K562 (cell line): ENCODE results near the gene SOCS3. TPM values are rescaled to one million over a fixed set of nuclear protein-coding genes. Genes with fewer than 3 reads are reported as not detected.

ENCODE experiments used
- polyA plus RNA-seq, 8 experiments: library from polyadenylated mRNA; depleted of rRNA in 4 of 8; stranded (reverse) in 5 of 8; unstranded in 3 of 8; fragments of >200 nt; fragmentation: Nextera tagmentation in 2 of 8; fragmentation: Illumina TruSeq in 1 of 8; extraction: Ambion mirVana in 2 of 8; extraction: Trizol in 1 of 8; gene quantifications; 2 replicates each; pipeline versions ENCODE4 v1.2.1 to v1.2.3, GENCODE V29; 2011 to 2014; ENCODE audit warnings: inconsistent platforms in 1 of 8, missing spikeins in 1 of 8
- total RNA-seq, 7 experiments: library from RNA; depleted of rRNA in 6 of 7; stranded (reverse); fragments of >200 nt in 6 of 7; fragmentation: Illumina TruSeq in 2 of 7; extraction: Trizol in 2 of 7; gene quantifications; 2 replicates each; pipeline versions ENCODE4 v1.2.1 to v1.2.3, GENCODE V29; 2011 to 2021; ENCODE audit warnings: low replicate concordance in 1 of 7
- TF ChIP-seq, protein P1 (sequence below), 2 experiments: fragments of 450-650 bp in 1 of 2; sonication (generic) in 1 of 2; formaldehyde crosslinking in 1 of 2; IDR thresholded peaks; 2 replicates each; pipeline versions ENCODE4 v1.7.1 to v1.9.0; 2016 to 2022; ENCODE audit warnings: inconsistent platforms in 1 of 2, mild to moderate bottlenecking in 1 of 2, missing genetic modification reagents in 1 of 2
- TF ChIP-seq, protein P2 (sequence below): fragments of 250-450 bp; sonication (Bioruptor Pico); IDR thresholded peaks from 2 replicates; pipeline ENCODE4 v1.8.0; 2022; ENCODE audit warnings: inconsistent platforms, mild to moderate bottlenecking, moderate library complexity, borderline replicate concordance
- TF ChIP-seq, protein P3 (sequence below): fragments of 450-650 bp; IDR thresholded peaks from 2 replicates; pipeline ENCODE4 v1.6.1; 2016; ENCODE audit warnings: low read depth

SOCS3 gene
- total and polyA plus RNA-seq, 9 of the 15 experiments (the other 6 are each of a cell fraction or from before 2014, with no cell fraction given) = 0.56 to 38.9 (median 13.7) TPM

DNA sequence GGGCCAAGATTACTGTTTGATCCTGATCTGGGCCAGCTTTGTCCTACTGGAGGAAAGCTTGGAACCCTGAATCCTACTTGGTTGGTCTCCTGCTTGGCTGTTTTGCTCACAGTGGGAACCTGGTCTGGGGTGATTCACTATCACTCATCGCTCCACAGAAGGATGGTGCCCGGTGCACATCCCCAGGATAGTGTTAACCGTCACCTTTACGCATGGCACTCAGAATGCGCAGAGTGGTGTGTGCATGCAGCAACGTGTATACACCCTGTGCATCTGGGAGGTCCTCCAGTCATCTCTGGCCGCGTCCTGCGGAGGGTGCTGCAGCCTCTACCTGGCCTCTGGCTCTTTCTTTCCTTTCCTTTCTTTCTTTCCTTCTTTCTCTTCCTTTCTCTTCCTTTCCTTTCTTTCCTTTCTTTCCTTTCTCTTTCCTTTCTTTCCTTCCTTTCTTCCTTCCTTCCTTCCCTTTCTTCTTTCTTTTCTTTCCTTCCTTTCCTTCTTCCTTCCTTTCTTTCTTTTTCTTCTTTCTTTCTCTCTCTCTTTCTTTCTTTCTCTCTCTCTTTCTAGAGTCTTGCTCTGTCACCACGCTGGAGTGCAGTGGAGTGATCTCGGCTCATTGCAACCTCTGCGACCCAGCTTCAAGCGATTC lies 13.1 kb downstream of the SOCS3 start (continued):
- TF ChIP-seq, protein P1, sequence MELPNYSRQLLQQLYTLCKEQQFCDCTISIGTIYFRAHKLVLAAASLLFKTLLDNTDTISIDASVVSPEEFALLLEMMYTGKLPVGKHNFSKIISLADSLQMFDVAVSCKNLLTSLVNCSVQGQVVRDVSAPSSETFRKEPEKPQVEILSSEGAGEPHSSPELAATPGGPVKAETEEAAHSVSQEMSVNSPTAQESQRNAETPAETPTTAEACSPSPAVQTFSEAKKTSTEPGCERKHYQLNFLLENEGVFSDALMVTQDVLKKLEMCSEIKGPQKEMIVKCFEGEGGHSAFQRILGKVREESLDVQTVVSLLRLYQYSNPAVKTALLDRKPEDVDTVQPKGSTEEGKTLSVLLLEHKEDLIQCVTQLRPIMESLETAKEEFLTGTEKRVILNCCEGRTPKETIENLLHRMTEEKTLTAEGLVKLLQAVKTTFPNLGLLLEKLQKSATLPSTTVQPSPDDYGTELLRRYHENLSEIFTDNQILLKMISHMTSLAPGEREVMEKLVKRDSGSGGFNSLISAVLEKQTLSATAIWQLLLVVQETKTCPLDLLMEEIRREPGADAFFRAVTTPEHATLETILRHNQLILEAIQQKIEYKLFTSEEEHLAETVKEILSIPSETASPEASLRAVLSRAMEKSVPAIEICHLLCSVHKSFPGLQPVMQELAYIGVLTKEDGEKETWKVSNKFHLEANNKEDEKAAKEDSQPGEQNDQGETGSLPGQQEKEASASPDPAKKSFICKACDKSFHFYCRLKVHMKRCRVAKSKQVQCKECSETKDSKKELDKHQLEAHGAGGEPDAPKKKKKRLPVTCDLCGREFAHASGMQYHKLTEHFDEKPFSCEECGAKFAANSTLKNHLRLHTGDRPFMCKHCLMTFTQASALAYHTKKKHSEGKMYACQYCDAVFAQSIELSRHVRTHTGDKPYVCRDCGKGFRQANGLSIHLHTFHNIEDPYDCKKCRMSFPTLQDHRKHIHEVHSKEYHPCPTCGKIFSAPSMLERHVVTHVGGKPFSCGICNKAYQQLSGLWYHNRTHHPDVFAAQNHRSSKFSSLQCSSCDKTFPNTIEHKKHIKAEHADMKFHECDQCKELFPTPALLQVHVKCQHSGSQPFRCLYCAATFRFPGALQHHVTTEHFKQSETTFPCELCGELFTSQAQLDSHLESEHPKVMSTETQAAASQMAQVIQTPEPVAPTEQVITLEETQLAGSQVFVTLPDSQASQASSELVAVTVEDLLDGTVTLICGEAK (IDR thresholded peaks at IDR 0.05) = no peak
- TF ChIP-seq, protein P1 (CRISPR knock-in tag; IDR thresholded peaks at IDR 0.05) = no peak
- TF ChIP-seq, protein P2, sequence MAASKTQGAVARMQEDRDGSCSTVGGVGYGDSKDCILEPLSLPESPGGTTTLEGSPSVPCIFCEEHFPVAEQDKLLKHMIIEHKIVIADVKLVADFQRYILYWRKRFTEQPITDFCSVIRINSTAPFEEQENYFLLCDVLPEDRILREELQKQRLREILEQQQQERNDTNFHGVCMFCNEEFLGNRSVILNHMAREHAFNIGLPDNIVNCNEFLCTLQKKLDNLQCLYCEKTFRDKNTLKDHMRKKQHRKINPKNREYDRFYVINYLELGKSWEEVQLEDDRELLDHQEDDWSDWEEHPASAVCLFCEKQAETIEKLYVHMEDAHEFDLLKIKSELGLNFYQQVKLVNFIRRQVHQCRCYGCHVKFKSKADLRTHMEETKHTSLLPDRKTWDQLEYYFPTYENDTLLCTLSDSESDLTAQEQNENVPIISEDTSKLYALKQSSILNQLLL (CRISPR knock-in tag) = no peak
- TF ChIP-seq, protein P3, sequence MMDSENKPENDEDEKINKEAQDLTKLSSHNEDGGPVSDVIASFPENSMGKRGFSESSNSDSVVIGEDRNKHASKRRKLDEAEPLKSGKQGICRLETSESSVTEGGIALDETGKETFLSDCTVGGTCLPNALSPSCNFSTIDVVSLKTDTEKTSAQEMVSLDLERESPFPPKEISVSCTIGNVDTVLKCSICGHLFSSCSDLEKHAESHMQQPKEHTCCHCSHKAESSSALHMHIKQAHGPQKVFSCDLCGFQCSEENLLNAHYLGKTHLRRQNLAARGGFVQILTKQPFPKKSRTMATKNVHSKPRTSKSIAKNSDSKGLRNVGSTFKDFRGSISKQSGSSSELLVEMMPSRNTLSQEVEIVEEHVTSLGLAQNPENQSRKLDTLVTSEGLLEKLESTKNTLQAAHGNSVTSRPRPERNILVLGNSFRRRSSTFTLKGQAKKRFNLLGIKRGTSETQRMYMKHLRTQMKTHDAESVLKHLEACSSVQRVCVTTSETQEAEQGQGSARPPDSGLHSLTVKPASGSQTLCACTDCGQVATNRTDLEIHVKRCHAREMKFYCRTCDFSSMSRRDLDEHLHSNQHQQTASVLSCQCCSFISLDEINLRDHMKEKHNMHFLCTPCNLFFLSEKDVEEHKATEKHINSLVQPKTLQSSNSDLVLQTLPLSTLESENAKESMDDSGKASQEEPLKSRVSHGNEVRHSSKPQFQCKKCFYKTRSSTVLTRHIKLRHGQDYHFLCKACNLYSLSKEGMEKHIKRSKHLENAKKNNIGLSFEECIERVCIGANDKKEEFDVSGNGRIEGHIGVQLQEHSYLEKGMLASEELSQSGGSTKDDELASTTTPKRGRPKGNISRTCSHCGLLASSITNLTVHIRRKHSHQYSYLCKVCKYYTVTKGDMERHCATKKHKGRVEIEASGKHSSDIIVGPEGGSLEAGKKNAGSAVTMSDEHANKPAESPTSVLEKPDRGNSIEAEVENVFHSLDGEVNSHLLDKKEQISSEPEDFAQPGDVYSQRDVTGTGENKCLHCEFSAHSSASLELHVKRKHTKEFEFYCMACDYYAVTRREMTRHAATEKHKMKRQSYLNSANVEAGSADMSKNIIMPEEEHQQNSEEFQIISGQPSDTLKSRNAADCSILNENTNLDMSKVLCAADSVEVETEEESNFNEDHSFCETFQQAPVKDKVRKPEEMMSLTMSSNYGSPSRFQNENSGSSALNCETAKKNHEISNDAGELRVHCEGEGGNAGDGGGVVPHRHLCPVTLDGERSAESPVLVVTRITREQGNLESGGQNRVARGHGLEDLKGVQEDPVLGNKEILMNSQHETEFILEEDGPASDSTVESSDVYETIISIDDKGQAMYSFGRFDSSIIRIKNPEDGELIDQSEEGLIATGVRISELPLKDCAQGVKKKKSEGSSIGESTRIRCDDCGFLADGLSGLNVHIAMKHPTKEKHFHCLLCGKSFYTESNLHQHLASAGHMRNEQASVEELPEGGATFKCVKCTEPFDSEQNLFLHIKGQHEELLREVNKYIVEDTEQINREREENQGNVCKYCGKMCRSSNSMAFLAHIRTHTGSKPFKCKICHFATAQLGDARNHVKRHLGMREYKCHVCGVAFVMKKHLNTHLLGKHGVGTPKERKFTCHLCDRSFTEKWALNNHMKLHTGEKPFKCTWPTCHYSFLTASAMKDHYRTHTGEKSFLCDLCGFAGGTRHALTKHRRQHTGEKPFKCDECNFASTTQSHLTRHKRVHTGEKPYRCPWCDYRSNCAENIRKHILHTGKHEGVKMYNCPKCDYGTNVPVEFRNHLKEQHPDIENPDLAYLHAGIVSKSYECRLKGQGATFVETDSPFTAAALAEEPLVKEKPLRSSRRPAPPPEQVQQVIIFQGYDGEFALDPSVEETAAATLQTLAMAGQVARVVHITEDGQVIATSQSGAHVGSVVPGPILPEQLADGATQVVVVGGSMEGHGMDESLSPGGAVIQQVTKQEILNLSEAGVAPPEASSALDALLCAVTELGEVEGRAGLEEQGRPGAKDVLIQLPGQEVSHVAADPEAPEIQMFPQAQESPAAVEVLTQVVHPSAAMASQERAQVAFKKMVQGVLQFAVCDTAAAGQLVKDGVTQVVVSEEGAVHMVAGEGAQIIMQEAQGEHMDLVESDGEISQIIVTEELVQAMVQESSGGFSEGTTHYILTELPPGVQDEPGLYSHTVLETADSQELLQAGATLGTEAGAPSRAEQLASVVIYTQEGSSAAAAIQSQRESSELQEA = peak; percentile 36; the same call in 1 of the 2 replicates
